Transverse colon (tissue), 4 donors: ENCODE results near the gene SFXN5. TPM values are rescaled to one million over a fixed set of nuclear protein-coding genes. Genes with fewer than 3 reads are reported as not detected.
"Not testable (repeated sequence)": the region's sequence is repeated elsewhere in the genome, so short reads cannot be mapped to it uniquely, and the experiment has no call there.

Experiments used
- DNase-seq: peaks from one replicate; pipeline ENCODE4 v3.0.0-alpha.2; 2019
- H3K27ac ChIP-seq, 4 donors: fragments of 200-600 bp; sonication (generic); 2 replicates each; pipeline ENCODE4 v1.5.1; 2016 to 2018; ENCODE audit warnings: inconsistent platforms in 4 of 4
- H3K27me3 ChIP-seq: fragments of 200-600 bp; sonication (generic); 2 replicates; pipeline ENCODE4 v1.5.1; 2017; ENCODE audit warnings: inconsistent platforms
- H3K36me3 ChIP-seq, 4 donors: fragments of 200-600 bp; sonication (generic); 2 replicates each; pipeline ENCODE4 v1.5.1; 2017 to 2019; ENCODE audit warnings: inconsistent platforms in 4 of 4
- H3K4me1 ChIP-seq, 4 donors: fragments of 200-600 bp; sonication (generic); 2 replicates each; pipeline ENCODE4 v1.5.1; 2017 to 2020; ENCODE audit warnings: inconsistent platforms in 4 of 4
- H3K4me3 ChIP-seq, 4 donors: fragments of 200-600 bp; sonication (generic); 1 replicate in 1 of 4; 2 replicates in 3 of 4; pipeline versions ENCODE4 v1.5.1 to v1.6.1; 2017 to 2019; ENCODE audit warnings: inconsistent platforms in 4 of 4
- H3K9me3 ChIP-seq, 2 donors: fragments of 200-600 bp; sonication (generic); 2 replicates each; pipeline ENCODE4 v1.5.1; 2017 to 2019; ENCODE audit warnings: inconsistent platforms in 2 of 2
- EP300 ChIP-seq: sonication (generic); formaldehyde crosslinking; IDR thresholded peaks from one replicate; pipeline ENCODE4 v1.6.1; 2017; ENCODE audit warnings: antibody characterized with exemption, low read depth
- POLR2A ChIP-seq: fragments of 450-650 bp; IDR thresholded peaks from one replicate; pipeline ENCODE4 v1.6.1; 2016; ENCODE audit warnings: antibody characterized with exemption, mild to moderate bottlenecking, moderate library complexity
- POLR2AphosphoS5 ChIP-seq, 3 donors: sonication (generic); formaldehyde crosslinking; IDR thresholded peaks; one replicate each; pipeline ENCODE4 v1.6.1; 2016; ENCODE audit warnings: antibody characterized with exemption in 3 of 3
- WGBS, 2 donors: methylation state at CpG; one replicate each; pipeline ENCODE4 v1.1.5; 2018; ENCODE audit warnings: low coverage in 1 of 2; 5-methylcytosine and 5-hydroxymethylcytosine counted together
- in situ Hi-C, 4 donors: fragments of 200-750 bp; cut with MboI; loops; one replicate each; pipeline versions ENCODE4 v1.15.0 to v1.15.1; 2017; ENCODE audit warnings: low sequenced_read_pairs in 3 of 4, low pct_ligation_motif_present in 1 of 4, low pct_unique_long_range_greater_than_20kb in 1 of 4
- intact Hi-C: fragments of 100-400 bp; cut with DNase I; formaldehyde crosslinking; loops from one replicate; pipeline ENCODE4 v1.15.1; 2023; ENCODE audit warnings: low total_unique reads
- total RNA-seq, 4 donors: library from RNA; depleted of rRNA; stranded (reverse); fragments of >200 nt; gene quantifications; one replicate each; pipeline ENCODE4 v1.1.0, GENCODE V29; 2016
- TF ChIP-seq, protein P1 (sequence below), 5 experiments: fragments of 200-600 bp in 3 of 5; fragments of 450-650 bp in 2 of 5; sonication (generic) in 3 of 5; IDR thresholded peaks; 1 replicate in 2 of 5; 2 replicates in 3 of 5; pipeline ENCODE4 v1.5.1; 2016 to 2017; ENCODE audit warnings: antibody characterized with exemption in 5 of 5, inconsistent platforms in 3 of 5, mild to moderate bottlenecking in 2 of 5, moderate library complexity in 1 of 5

The SFXN5 gene
- total RNA-seq, 4 donors from 2014 or later = 12.3 to 98.4 (median 42.7) TPM

DNA sequence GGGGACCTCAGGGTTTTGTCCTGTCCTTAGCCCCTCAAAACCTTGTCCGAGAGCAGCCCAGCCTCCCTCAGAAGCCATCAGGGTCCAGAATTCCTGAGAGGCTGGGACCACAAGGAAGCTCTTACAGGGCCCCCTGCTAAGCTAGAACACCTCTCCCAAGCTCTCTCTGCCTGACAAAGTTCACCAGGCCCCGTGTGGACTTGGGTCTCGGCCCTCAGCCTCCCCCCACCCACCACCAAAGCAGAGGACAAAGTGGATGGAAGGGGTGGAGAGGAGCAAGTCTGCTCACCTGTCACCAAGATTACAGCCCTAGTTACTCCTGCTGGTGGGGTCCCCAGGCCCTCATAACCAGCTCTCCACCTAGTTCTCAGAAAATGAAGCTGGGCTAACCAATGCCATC is 24.4 kb upstream of the SFXN5 start:
- no peak for DNase-seq
- 87% methylated on average over 3 of the region's 3 CpGs; no CpG with 5 or more reads in 1 of the 2 donors for WGBS, 2 donors
- TF ChIP-seq, protein P1, sequence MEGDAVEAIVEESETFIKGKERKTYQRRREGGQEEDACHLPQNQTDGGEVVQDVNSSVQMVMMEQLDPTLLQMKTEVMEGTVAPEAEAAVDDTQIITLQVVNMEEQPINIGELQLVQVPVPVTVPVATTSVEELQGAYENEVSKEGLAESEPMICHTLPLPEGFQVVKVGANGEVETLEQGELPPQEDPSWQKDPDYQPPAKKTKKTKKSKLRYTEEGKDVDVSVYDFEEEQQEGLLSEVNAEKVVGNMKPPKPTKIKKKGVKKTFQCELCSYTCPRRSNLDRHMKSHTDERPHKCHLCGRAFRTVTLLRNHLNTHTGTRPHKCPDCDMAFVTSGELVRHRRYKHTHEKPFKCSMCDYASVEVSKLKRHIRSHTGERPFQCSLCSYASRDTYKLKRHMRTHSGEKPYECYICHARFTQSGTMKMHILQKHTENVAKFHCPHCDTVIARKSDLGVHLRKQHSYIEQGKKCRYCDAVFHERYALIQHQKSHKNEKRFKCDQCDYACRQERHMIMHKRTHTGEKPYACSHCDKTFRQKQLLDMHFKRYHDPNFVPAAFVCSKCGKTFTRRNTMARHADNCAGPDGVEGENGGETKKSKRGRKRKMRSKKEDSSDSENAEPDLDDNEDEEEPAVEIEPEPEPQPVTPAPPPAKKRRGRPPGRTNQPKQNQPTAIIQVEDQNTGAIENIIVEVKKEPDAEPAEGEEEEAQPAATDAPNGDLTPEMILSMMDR (IDR thresholded peaks at IDR 0.05) = no peak
- TF ChIP-seq EP300 (no peak), POLR2AphosphoS5 (IDR thresholded peaks at IDR 0.05) (no peak), POLR2A (no peak)
- Histone ChIP-seq H3K4me1 (no peaks in the 10 kb centered on the region), H3K27me3 (no peaks in the 10 kb centered on the region), H3K36me3 (no peaks in the 10 kb centered on the region), H3K27ac (no peak overlapping the region), H3K4me3 (no peak overlapping the region), H3K9me3 (no peaks in the 10 kb centered on the region)
- intact Hi-C loops (no loop called here), in situ Hi-C loops (no loop called here)

DNA sequence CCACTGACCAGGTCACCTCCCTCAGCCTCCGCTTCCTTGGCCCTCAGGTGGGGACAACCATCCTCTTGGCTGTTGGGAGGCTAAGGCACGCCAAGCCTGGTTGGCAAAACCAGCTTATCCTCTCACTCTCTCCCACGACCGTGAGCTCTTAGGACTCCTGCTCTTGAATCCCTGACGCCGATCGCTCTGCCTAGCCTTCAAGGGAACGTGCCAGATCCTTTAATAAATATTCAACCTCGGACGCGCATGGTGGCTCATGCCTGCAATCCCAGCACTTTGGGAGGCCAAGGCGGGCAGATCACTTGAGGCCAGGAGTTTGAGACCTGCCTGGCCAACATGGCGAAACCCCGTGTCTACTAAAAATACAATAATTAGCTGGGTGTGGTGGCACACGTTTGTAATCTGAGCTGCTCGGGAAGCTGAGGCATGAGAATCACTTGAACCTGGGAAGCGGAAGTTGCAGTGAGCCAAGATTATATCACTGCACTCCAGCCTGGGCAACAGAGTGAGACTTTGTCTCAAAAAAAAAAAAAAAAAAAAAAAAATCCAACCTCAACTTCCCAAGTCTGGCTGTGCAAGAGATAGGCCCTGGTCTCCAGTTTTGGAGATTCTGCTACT is 22.2 kb upstream of the SFXN5 start:
- DNase-seq, H3K9me3 ChIP-seq, H3K27ac ChIP-seq, intact Hi-C loops, H3K4me1 ChIP-seq, H3K27me3 ChIP-seq, H3K36me3 ChIP-seq, H3K4me3 ChIP-seq: not testable (repeated sequence)
- in situ Hi-C loops = loop anchor here in 1 of 4 donors (5.0 kb wide), 1 partner anchor 69 kb away; no protein-coding TSS in a partner anchor
- WGBS, 2 donors = 88% methylated on average over 17 of the region's 17 CpGs; no CpG with 5 or more reads in 1 of the 2 donors

DNA sequence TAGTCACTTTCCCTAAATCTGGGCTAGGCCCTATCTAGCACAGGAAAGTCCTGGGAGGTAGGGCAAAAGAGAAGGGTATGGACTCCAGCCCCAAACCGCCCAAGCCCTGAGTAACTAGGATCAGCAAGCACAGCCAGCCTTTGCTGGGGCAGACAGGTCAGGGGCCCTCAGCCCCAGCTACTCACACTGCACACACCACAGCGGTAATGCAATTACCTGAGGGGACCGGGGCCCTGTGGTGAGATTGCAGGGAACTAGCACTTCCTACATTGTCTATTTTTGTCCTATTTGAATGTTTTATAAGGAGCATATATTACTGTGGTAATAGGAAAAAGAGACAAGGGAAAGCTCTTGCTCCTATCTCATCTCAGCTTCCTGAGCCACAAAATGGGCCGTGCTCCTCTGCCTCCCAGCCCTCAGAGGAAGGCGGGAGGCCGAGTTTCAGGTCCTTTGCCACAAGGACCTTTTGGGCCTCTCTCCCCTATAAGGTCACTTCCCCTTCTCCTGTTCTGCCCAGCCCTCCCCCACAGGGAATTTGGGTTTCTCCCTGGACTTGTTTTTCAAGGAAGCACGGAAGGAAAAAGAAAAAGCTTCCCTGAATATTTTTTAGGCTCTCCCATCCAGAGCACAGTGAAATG is 20.8 kb upstream of the SFXN5 start:
- no peak for TF ChIP-seq POLR2A
- TF ChIP-seq, protein P1 (IDR thresholded peaks at IDR 0.05) = no peak
- Histone ChIP-seq H3K36me3 (peaks cover 0 to 4% (median 0%) of the 10 kb centered on the region in 4 donors), H3K27ac (no peak overlapping the region), H3K4me1 (peaks cover 0 to 4% (median 0%) of the 10 kb centered on the region in 4 donors), H3K9me3 (no peaks in the 10 kb centered on the region), H3K4me3 (no peak overlapping the region), H3K27me3 (no peaks in the 10 kb centered on the region)
- no peak for DNase-seq
- WGBS, 2 donors = 60 to 72% methylated on average over 2 to 7 of the region's 7 CpGs
- intact Hi-C loops (loop anchor here (1.0 kb wide), 1 partner anchor 22 kb away; no protein-coding TSS in a partner anchor), in situ Hi-C loops (loop anchor here in 1 of 4 donors (5.0 kb wide), 1 partner anchor 70 kb away; no protein-coding TSS in a partner anchor)

DNA sequence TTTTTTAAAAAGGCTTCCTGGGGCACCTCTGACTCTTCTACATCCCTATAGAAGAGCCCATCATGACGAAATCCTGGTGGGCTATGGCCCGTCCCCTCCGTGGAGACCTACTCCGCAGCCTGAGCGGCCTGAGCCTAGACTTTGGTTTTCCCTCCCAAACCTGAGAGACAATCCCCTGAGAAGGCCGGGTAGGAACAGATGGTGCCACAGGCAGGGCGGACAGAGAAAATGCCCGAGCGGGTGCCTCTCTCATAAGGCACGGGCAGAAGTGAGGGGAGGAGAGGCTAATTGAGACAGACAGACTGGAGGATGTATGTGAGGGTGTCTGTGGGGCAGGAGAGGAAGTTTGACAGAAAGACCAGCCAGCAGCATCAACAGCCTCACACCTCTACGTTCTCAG is 20.2 kb upstream of the SFXN5 start:
- no peak overlapping the region for H3K4me3 ChIP-seq
- peaks cover 0 to 4% (median 0%) of the 10 kb centered on the region in 4 donors for H3K36me3 ChIP-seq
- no peak for TF ChIP-seq EP300
- TF ChIP-seq POLR2A = no peak
- TF ChIP-seq POLR2AphosphoS5 (IDR thresholded peaks at IDR 0.05) = no peak
- TF ChIP-seq, protein P1 (IDR thresholded peaks at IDR 0.05) = no peak
- H3K27ac ChIP-seq = no peak overlapping the region
- H3K9me3 ChIP-seq = no peaks in the 10 kb centered on the region
- peaks cover 0 to 4% (median 0%) of the 10 kb centered on the region in 4 donors for H3K4me1 ChIP-seq
- 94 to 100% methylated on average over 5 to 11 of the region's 11 CpGs for WGBS, 2 donors
- no peak for DNase-seq
- intact Hi-C loops (loop anchor here (1.0 kb wide), 1 partner anchor 21 kb away; no protein-coding TSS in a partner anchor), in situ Hi-C loops (loop anchor here in 1 of 4 donors (5.0 kb wide), 1 partner anchor 71 kb away; no protein-coding TSS in a partner anchor)
- no peaks in the 10 kb centered on the region for H3K27me3 ChIP-seq
